Left ventricle myocardium superior (tissue), 1 donor: ENCODE data around the gene GALNTL6. TPM values are rescaled to one million over a fixed set of nuclear protein-coding genes. Genes with fewer than 3 reads are reported as not detected.
"Not testable (repeated sequence)": the region's sequence is repeated elsewhere in the genome, so short reads cannot be mapped to it uniquely, and the experiment has no call there.

Experiments used
- ATAC-seq: fragments of 200-7000 bp; cut with Tn5 transposase; one replicate; pipeline ENCODE4 v1.9.1; 2020; ENCODE audit warnings: mild to moderate bottlenecking, moderate library complexity
- DNase-seq: peaks from one replicate; pipeline ENCODE4 v3.0.0-alpha.2; 2020
- intact Hi-C: fragments of 100-400 bp; cut with micrococcal nuclease; formaldehyde crosslinking; loops from one replicate; pipeline ENCODE4 v1.11.0; 2022
- total RNA-seq: library from RNA; stranded (reverse); fragmentation: NEBNext Ultra II Directional; extraction: Animal tissue kit (Norgen Biotek cat#: 25700); gene quantifications from one replicate; pipeline ENCODE4 v1.2.1, GENCODE V29; 2021
- donor health status: DM: no; HTN: yes; CAD: no; lungs with severe emphysema.

Gene GALNTL6
- total RNA-seq, 1 donor from 2014 or later: not detected

DNA sequence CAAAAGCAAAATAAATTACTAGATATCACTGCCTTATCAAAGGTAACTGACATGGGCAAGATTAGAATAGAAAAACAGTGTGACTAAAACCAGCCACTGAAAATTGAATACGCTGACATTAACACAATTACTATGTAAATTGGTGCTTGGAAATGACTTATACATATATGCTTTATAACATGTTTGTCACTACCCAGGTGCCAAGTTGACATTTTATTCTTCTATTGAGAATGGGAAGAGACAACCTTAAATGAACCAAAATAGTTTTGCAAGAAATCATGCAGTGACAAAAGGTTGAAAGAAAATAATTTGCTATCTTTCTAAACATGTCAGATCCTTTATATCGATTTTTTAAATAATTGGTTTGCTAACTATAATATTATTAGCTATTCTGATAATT is 510.1 kb downstream of the GALNTL6 start:
- ATAC-seq: no peak
- DNase-seq: no peak
- intact Hi-C loops: no loop called here

GRCh38 chr4:172344308-172344938 is 531.2 kb downstream of the GALNTL6 start:
- intact Hi-C loops: no loop called here
- DNase-seq (no peak), ATAC-seq (no peak)

DNA sequence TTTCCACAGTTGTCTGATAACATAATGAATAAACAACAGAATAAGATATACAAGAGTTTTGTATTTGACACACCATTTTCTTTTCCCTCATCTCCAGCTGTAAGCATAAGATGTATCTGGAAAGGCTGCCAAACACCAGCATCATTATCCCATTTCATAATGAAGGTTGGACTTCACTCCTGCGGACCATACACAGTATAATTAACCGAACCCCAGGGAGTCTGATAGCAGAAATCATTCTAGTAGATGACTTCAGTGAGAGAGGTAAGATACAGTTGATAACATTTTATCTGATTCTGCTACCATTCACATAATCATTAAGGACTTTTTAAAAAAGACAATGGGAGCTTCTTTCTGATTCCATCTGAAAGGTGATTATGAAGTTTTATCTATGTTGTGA is 535.2 kb downstream of the GALNTL6 start:
- DNase-seq: no peak
- no peak for ATAC-seq
- intact Hi-C loops: no loop called here

DNA sequence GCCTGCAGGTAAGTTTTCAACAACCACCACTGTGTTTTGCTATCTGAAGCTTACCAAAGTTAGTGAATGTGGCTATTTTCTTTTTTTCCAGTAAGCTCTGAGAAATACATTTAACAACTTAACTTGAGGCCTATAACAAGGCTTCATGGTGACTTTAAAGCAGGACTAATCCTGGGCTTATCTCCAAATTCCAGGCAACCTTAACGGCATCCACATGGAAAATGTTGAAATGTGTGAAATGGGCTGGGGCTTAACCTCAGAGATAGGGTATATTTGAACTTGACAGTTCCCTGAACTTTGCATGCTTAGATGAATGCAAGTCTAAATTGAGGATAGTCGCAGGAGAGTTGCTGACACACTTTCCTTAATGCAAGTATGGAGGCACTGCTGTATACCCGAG is 539.2 kb downstream of the GALNTL6 start:
- no peak for ATAC-seq
- DNase-seq: no peak
- intact Hi-C loops: no loop called here

DNA sequence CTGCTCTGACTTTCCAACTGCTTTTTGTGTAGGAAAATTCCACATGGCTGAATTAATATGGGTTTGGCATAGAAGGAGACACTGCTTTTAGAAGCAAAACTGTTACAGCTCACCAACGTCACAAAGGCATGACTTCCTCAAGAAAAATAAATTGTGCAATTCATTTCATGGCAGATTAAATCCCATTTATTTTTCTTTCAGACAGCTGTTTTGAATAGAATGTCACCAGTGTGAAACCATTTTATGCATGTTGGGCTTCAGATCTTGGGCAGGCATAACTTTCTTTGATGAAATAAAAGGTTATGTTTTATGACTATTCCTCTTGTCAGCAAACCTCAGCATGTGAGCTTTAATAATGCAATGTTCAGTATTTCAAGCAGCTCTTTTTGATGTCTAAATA is 542.8 kb downstream of the GALNTL6 start:
- intact Hi-C loops: no loop called here
- ATAC-seq (no peak), DNase-seq (no peak)

DNA sequence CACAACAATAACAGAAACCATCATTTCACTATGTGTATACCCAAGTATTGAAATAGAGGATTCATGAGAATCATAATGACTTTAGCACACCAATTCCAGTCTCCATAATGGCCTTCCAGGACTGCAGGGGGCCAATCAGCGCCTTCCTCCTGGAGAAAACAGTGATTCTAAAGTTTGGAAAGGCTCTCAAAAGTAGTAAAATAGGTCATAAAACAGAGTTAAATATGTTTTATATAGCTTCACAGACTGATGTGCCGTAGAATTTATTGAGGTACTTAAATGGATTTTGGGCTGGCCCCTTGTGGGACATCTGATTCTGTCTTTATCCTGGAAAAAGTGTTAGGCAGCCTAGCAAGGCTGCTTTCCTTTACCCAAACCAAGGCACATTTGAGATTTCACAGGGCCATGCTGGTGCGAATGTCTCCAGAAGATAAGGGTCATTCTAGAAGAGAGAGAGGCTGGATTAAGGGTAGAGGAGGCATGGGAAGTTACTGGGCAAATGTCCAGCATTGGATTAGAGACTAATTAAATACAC is 543.9 kb downstream of the GALNTL6 start:
- DNase-seq (no peak), ATAC-seq (no peak)
- intact Hi-C loops: no loop called here

DNA sequence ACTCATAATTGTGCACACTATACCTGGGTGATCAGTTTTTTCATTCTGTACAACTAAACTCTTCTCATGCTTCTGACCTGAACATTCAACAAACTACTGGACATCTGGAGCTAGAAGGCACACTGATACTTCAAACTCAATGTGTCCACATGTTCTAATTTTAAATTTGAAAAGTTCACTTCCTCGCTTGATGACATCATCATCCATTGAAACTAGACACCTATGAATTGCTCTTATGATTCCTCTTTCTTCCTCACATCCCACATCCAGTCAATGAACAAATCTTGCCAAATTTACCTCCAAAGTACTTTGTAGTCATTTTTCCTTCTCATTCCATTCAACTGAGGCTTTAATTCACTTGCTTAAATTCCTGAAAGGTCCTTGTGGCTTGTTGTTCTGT is 549.4 kb downstream of the GALNTL6 start:
- no peak for DNase-seq
- intact Hi-C loops: no loop called here
- ATAC-seq: no peak

DNA sequence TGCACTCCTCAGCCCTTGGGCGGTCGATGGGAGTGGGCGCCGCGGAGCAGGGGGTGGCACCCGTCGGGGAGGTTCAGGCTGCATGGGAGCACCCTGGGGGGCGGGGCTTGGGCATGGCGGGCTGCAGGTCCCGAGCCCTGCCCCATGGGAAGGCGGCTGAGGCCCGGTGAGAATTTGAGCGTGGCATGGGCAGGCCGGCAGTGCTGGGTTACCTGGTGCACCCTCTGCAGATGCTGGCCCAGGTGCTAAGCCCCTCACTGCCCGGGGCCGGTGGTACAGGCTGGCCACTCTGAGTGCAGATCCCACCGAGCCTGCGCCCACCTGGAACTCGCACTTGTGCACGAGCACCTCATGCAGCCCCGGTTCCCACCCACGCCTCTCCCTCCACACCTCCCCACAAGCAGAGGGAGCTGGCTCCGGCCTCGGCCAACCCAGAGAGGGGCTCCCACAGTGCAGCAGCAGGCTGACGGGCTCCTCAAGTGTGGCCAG is 556.3 kb downstream of the GALNTL6 start:
- intact Hi-C loops: no loop called here
- DNase-seq (no peak), ATAC-seq (no peak)

DNA sequence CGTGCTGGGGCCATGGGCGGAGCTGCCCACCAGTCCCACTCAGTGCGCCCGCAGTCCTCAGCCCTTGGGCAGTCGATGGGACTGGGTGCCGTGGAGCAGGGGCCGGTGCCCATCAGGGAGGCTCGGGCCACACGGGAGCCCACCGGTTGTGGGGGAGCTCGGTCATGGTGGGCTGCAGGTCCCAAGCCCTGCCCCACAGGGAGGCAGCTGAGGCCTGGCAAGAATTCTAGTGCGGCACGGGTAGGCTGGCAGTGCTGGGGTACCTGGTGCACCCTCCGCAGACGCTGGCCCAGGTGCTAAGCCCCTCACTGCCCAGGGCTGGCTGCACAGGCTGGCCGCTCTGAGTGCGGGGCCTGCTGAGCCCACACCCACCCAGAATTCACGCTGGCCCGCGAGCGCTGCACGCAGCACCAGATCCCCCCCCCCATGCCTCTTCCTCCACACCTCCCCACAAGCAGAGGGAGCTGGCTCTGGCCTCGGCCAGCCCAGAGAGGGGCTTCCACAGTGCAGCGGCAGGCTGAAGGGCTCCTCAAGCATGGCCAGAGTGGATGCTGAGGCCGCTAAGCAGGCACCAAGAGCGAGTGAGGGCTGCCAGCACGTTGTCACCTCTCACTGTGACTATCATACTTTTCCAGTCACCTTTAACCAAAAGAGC is 564.4 kb downstream of the GALNTL6 start:
- no peak for DNase-seq
- intact Hi-C loops: no loop called here
- no peak for ATAC-seq

- intact Hi-C loops: no loop called here
- DNase-seq (no peak), ATAC-seq (no peak)
Observed at GRCh38 chr4:172379834-172380233, 566.6 kb downstream of the GALNTL6 start.

DNA sequence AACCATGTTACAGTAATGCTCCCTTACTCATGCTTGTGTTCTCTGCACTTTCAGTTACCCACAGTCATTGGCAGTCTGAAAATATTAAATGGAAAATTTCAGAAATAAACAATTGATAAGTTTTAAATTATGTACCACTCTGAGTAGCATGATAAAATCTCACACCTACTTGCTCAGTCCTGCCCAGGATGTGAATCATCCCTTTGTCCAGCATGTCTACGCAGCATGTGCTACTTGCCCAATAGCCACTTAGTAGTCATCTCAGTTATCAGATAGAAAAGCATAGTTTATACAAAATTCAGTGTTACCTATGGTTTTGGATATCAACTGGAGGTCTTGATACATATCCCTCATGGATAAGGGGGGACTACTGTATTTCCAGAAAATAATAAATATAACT is 577.1 kb downstream of the GALNTL6 start:
- no peak for ATAC-seq
- DNase-seq: no peak
- intact Hi-C loops: no loop called here

GRCh38 chr4:172392741-172393140 is 579.5 kb downstream of the GALNTL6 start:
- no peak for ATAC-seq
- intact Hi-C loops: no loop called here
- DNase-seq: no peak

GRCh38 chr4:172393220-172393619 is 580.0 kb downstream of the GALNTL6 start:
- DNase-seq (no peak), ATAC-seq (no peak)
- intact Hi-C loops: no loop called here

DNA sequence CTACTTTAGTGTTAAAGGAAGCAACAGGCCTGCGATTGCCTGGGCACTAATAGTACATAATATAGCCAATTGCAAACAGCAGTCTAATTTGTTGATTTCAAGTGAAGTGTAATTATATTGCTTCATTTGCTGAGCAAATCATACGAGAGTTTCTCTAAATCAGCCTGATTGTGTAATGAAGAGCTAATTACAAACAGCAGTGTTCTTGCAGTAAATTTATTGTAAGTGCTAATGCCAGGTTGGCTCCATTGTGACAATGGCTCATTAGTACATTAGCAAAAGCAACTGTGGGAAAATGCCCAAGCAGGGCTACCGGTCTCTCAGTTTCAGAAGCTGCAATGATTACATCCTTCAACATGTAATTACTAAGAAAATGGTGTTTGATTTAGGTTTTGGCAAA is 591.5 kb downstream of the GALNTL6 start:
- no peak for DNase-seq
- no peak for ATAC-seq
- intact Hi-C loops: no loop called here

DNA sequence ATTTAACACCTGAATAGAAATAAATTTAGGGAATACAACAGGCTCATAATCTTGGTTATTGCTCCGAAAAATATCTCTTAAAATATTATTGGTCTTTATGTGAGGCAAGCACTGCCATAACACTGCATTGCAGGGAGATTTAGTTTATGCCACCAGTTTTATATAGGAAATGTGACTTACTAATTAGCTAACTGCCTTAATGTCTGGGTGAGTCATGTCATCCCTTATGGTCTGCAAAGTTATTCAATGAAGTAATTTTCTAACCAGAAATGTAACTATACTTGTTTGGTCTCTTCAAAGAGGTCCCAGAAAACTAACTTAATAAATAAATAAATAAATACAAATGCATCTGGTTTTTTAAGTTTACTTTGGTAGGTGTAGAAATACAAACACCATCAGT is 597.2 kb downstream of the GALNTL6 start:
- ATAC-seq: no peak
- no peak for DNase-seq
- intact Hi-C loops: no loop called here

- intact Hi-C loops: no loop called here
- no peak for DNase-seq
- no peak for ATAC-seq
Observed at GRCh38 chr4:172411149-172411548, 597.9 kb downstream of the GALNTL6 start.

DNA sequence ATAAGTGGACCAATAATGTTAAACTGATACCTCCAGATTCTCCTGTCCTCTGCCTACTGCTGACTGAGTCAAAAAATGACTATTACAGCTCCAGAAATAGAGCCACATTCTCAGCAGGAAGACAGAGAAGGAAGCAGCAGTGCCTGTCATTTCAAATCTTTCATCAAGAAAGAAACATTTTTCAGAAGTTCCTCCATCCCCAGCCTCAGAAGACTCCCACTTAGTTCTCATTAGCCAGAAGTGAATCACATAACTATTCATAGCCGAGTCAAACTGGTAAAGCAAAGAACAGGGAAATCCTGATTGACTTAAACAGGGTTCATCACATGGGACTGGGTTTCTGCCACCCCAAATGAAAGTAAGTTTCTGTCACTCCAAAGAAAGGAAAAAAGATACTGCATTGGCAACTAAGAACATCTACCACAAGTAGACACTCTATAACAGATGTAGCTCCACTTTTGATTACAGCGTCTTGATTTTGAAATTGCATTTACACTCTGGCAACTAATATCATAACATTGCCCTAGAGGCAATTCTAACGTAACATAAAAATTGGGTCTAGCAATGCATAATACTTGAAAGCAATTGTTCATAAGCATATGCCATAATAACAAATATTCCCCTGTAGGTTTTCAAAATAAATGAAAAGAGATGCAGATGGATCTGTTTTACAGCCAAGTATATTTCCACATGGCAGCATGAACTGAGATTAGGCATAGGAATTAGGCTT is 599.8 kb downstream of the GALNTL6 start:
- ATAC-seq: no peak
- intact Hi-C loops: no loop called here

DNA sequence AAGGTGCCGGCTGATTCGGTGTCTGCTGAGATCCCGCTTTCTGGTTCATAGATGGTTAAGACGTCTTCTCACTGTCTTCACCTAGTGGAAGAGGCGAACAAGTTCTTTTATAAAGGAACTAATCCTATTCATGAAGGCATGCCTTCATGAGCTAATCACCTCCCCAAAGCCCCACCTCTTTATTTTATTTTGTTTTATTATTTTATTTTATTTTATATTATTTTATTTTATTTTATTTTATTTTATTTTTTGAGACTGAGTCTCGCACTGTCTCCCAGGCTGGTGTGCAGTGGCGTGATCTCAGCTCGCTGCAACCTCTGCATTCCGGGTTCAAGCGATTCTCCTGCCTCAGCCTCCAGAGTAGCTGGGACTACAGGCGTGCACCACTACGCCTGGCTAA is 615.8 kb downstream of the GALNTL6 start:
- ATAC-seq, intact Hi-C loops, DNase-seq: not testable (repeated sequence)

More for the DNA sequence above, 599.8 kb downstream of the GALNTL6 start:
- no peak for DNase-seq

GRCh38 chr4:172480471-172480870 is 667.3 kb downstream of the GALNTL6 start:
- DNase-seq (no peak), ATAC-seq (no peak)
- intact Hi-C loops: no loop called here

DNA sequence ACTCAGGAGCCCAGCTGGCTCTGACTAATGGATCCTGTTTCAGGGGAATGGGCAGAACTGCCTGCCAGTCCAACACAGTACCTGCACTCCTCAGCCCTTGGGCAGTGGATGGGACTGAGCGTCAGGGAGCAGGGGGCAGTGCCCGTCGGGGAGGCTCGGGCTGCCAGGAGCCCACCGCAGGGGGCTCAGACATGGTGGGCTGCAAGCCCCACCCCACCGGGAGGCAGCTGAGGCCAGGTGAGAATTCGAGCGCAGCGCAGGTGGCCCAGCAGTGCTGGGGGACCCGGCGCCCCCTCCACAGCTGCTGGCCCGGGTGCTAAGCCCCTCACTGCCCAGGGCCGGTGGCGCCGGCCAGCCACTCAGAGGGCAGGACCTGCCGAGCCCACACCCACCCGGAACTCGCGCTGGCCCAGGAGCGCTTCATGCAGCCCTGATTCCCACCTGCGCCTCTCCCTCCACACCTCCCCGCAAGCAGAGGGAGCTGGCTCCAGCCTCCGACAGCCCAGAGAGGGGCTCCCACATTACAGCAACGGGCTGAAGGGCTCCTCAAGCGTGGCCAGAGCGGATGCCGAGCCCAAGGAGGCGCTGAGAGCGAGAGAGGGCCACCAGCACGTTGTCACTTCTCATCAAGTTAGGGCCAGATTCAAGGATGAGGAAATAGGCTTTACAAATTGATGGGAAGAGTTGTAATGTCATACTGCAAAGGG is 668.8 kb downstream of the GALNTL6 start:
- no peak for DNase-seq
- intact Hi-C loops: no loop called here
- no peak for ATAC-seq
